Right hindlimb (tissue), 1 donor: Measurements from ENCODE around the gene ELOB.

Experiments
- DNase-seq: peaks from one replicate; pipeline ENCODE4 v3.0.0-alpha.2; 2018

The ELOB gene

GRCh38 chr16:2782583-2783351, 5.7 kb upstream of the ELOB start:
- peak; percentile 18 for DNase-seq

DNA sequence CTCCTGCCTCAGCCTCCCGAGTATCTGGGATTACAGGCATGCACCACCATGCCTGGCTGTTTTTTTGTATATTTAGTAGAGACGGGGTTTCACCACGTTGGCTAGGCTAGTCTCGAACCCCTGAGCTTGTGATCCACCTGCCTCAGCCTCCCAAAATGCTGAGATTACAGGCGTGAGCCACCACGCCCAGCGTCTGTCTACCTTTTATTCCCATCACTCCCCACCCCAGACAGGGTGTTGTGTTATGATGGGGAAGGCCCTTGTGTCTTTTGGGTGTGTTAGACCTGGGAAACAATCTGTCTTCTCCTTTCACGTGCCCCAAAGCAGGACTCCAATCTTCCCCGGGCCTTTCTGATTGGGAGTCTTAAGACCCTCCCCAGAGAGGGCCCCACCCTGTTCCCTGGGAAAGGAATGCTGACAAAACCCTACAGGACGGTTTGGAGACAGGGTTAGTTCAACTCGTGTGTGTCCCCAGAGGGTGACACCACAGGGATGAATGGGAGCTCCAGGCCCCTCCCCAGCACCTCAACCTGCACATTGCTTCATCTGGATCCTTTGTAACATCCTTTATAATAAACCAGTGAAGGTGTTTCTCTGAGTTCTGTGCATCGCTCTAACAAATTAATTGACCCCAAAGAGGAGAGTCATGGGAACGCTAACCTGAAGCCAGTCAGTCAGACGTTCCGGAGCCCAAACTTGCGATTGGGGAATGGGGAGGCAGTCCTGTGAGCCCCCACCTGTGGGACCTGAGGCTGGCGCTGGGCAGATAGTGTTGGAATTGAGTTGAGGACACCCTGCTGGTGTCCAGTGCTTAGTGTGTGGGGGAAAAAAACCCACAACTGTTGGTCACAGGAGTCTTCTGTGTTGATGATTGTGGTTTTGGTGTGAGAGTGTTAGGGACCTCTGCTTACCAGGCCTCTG, 3.2 kb upstream of the ELOB start:
- peak; percentile 6 for DNase-seq

DNA sequence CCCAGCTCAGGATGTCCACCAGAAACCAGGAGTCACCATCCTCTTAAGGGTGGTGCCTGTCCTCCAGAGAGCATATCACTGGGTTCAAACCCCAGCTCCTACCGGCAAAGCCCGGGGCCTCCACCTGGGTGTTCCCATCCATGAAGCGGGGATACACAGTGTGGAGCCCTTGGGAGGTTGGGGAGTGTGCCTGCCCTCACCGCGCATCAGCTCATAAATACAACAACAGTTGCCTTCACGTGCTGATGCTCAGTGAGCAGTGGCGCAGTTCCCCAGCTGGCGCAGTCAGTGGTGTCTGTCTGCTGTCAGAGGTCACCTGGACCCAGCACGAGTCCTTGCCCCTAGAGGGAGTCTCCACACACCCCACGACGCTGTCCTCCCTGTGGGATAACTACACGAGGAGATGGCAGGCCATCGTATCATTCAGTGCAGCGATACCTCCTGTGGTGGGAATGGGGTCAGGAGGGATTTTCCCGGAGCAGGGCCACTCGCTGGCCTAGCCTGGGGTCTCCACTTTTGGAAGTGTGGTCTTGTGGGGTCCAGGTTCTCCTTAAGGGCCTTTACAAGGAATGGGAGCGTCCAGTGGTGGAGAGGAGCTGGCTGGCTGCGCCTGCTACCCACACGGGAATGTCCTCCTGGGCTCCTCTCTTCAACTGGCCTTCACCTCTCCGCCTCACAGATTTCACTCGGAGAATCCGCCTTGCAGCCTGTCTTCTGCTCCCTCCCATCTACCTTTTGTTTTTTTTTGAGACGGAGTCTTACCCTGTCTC, 2.3 kb upstream of the ELOB start:
- DNase-seq: no peak

DNA sequence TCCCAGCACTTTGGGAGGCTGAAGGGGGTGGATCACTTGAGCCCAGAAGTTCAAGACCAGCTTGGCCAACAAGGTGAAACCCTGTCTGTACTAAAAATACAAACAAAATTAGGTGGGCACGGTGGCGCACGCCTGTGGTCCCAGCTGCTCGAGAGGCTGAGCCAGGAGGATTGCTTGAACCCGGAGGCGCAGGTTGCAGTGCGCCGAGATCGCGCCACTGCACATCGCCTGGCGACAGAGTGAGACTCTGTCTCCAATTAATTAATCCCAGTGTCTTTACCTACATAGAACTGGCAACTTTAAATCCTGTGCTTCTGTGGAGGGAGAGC, 1.5 kb upstream of the ELOB start:
- peak; percentile 2 for DNase-seq

GRCh38 chr16:2777903-2778629, 986 bp upstream of the ELOB start:
- peak; percentile 59 for DNase-seq

DNA sequence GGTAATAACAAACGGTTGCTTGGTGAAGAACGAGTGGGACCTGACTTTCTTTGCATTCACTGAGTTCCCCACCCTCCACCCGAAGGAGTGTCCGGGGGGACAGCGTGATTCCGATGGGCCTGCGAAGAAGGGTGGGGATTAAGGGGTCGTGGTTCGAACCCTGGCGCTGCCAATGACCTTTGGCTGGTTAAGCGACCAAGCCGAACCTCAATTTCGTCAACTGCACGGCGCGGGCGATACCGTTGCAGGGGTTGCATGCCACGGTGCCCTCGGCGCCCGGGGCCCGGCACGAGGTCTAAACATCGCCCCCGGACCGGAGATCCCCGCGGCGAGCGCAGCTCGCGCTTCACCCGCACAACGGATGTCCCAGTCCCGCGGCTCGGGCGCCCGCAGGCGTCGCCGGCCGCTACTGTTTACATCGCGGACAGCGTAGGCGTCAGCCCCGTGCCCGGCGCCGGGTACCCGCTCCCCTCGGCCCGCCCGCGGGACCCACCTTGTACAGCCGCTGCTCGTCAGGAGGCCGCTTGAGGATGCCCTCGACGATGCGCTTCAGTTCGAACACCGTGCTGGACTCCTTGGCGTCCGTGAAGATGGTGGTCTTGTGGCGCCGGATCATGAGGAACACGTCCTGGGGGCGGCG, 460 bp downstream of the ELOB start:
- DNase-seq: no peak

DNA sequence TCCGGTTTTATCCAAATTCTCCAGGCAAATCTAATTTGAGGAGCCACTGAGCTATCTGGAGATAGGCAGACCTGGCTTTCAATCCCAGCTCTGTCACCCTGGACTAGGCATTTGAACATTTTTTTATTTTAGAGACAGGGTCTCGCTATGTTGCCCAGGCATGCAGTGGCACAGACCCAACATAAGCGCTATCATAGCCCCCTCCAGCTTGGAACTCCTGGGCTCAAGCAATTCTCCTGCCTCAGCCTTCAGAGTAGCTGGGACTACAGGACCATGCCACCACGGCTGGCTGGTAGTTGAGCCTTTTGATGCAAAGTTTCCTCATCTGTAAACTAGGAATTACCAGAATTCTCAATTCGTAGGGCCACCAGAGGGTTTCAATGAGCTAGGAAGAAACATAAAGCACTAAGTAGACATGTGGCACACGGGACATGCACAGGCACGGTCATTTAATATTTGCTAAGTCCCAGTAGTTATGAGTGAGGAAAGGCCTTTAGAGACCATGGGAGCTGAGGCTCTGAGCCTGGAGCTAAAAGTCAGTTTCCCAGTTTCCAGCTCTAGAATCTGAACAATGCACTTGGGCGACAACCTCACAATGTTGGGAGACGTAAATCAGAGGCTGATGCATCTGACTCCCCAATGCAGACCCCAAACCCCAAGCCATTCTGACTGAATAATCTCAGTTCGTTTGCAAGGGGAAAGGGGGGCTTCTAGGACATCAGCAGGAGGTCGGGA, 1.1 kb downstream of the ELOB start:
- DNase-seq: peak; percentile 11

- no peak for DNase-seq
These were observed 1.9 kb downstream of the ELOB start for GRCh38 chr16:2775131-2775716.

DNA sequence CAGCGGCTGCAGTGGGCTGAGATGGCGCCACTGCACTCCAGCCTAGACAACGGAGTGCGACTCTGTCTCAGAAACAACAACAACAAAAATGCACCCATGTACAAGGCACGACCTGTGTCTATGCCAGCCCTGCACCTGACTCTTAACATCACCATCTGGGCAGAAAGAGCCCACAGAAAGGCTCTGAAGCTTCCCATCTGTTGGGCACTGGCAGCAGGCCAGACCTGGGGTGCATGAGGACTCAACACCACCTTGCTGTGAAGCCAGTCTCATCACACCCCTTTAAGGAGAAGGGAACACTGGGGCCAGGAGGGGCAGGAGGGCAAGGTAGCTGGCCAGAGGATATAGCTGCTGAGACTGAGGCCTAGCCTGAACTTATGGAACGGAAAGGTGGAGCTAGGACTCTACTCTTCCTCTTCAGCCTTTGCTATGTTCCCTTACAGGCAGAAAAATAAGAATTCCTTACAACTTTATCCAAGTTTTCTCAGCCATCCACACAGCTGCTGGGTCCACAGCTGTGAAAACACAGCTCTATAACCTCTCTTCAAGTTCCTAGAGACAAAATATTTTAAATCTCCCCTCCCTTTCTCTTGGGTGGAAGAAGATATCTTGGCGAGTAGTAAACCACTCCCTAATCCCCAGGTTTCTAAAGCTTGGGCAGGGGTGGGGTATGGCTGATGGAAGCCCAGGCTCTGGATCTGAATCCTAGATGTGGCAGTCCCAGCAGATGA, 2.8 kb downstream of the ELOB start:
- peak; percentile 26 for DNase-seq

GRCh38 chr16:2773188-2773968, 3.7 kb downstream of the ELOB start:
- DNase-seq: no peak

DNA sequence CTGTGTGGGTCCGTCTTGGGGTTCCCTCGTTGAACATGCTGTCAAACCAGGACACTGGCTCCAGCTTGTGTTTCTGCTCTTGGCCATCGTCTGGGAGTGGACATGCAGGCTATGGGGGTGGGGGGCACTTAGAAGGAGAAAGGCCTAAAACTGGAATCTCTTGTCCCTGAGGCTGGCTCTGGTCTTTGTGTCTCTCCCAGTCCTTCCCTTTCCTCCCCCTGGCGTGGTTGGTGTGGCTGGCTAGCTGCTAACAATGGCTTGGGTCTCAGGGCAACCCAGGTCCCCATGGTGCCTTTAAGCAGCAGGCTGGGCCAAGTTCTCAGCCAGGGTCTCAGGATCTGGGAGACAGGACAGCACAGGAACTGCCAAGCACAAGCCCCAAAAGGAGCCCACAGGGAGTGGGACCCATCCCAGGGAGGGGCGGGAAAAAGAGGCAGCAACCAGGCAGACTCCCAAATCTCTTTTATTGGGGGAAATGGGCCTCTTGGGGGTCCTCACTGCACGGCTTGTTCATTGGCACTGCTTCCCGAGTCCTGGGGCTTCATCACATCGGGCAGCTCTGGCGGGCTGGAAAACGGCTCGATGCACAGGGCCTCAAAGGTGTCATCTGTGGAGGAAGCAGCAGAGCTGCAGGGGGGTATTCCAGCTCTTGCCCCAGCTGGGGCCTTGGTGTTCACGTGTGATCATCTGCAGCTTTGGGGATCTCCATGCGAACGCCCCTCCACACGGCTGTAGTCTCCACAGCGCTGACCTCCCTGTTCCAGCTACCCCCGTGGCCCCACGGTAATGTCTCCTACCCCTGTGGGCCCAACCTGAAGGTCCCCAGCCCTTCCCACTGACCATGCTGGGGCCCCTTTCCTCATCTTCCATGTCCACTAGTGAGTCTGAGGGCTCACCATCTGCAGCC, 5.3 kb downstream of the ELOB start:
- no peak for DNase-seq

GRCh38 chr16:2770057-2770951, 6.8 kb downstream of the ELOB start:
- no peak for DNase-seq

DNA sequence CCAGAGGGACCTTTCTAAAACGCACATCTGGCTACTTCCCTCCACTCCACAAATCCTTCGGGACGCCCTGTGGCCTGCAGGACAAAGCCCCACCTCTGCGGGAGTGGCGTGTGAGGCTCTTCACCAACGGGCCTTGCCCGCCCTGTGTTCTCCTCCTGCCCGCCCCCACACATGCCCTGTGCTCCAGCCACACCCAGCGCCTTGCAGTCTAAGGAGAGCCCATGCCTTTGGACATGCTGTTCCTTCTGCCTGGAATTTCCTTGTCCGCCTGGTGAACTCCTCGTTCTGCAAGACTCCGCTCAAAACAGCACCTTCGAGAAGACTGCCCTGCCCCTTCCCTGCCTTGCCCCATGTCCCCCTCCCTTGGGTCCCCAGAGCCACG, 7.4 kb downstream of the ELOB start:
- DNase-seq: no peak

GRCh38 chr16:2769100-2769529, 8.0 kb downstream of the ELOB start:
- no peak for DNase-seq

DNA sequence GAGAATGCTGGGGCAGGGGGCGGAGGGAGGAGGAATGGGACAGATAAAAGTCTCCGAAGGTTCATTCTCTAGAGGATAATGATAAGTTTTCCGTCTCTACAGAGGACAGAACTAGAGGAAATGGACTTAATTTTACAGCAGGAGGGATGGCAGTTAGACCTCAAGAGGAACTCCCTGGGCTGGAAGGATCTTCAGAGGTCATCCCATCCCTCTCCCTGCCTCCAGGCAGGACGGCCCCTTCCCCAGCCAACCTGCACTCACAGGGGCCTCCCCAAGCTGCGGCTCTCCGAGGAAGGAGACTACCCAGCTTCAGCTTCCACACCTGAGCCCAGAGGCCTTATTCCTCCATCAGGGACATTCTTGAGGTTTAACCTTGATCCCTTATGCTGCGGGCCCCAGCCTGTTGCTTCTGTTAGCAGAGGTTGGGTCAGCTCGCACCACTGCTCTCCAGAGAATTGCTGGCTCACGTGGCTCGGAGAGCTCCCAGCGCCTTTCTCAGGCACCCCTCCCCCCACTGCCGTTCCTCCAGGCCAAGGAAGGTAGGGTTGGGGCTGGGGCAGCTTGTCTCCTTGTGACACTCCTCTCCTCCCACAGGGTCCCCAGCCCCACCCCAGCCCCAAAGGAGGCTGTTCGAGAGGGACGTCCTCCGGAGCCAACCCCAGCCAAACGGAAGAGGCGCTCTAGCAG, 8.5 kb downstream of the ELOB start:
- DNase-seq: no peak

GRCh38 chr16:2767891-2768290, 9.2 kb downstream of the ELOB start:
- DNase-seq: no peak
